Activated CD8-positive, alpha-beta memory T cell treated with anti-CD3 and anti-CD28 coated beads, Interleukin-2, amount 50 U/mL, for 4 hours (primary cell): Measurements from ENCODE around the gene KANTR.
"Not testable (repeated sequence)": the region's sequence is repeated elsewhere in the genome, so short reads cannot be mapped to it uniquely, and the experiment has no call there.

Source experiments
- DNase-seq: peaks from one replicate; pipeline ENCODE4 v3.0.0-alpha.2; 2020

Gene KANTR

DNA sequence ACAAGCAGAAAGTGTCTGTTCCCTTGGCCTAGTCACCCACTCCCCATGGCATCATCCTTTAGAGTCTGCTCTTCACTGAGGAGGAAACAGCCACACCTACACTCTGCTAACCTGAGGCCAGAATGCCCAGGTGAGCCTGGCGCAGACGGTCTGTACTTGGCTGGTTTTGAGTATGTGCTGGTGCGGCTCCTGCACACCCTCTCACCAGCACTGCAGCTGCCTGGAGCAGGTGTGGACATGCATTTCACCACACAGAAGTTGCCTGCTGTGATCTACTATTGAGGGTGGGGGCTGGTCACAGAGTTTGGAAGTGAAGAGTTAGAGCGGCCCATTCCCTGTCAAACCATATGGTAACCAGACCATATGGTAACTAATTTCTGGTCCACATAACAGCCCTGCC lies 39.5 kb downstream of the KANTR start:
- DNase-seq, result no peak

DNA sequence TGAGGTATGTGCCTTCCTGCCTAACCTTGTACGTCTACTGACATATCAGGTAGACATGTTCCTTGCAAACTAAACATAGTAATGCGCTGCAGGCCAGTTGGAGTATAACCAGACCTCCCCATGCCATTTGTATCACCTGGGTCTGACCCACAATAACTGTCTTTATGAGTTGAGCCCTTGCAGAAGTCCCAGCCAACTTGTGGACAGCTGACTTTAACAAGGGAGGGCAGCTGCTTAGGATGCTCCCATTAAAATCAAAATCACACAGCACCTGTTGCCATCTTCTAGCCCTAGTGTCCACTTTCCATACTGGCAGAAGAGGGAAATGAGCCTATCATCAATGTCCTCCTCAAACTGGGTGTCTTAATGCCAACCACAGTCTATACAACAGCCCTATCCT lies 41.6 kb downstream of the KANTR start:
- DNase-seq, result no peak

DNA sequence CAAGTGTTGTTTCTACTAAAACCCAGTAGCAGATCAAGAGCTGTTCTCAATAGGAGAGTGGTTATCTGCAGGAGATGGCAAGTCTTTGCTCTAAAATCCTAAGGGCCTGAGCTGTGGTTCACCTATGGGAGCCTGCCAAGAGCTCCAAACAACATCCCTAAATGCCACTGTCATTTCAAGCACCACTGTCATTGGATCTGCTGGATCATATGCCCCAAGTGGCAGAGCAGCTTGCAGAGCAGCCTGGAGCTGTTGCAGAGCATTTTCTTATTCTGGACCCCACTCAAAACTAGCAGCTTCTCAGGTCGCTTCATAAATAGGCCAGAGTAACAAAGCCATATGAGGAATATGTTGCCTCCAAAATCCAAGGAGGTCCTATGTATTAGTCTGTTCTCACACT lies 59.6 kb downstream of the KANTR start:
- DNase-seq, result no peak

DNA sequence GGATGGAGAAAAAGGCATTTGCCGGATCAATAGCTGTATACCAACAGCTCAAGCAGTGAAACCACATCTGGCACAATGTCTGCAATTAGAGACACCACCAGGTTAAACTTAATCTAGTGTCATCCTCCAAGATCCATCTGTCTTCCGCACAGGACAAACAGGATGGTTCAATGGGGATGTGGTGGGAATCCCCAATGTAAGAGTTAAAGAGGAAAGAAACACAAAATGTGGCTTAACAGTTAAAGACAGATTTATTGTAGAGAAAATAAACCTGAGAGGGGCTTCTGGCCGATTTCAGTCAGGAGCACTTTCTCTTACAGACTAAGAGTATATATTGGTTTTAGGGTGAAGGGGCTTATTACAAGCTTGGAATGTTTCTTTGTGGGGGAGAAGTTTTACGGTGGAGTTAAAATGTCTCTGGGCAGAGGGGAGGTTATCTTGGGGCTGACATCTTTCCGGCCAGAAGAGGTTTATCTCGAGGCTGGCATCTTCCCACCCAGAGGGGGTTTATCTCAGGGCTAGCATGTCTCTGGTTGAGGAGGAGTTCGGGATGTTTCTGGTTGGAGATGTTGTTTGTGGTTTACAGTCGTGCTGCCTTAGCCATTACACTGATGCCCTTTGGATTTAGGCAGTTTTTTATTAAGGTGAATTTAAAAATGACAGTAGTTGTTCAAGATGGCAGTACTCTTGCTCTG lies 61.7 kb downstream of the KANTR start:
- no peak for DNase-seq

DNA sequence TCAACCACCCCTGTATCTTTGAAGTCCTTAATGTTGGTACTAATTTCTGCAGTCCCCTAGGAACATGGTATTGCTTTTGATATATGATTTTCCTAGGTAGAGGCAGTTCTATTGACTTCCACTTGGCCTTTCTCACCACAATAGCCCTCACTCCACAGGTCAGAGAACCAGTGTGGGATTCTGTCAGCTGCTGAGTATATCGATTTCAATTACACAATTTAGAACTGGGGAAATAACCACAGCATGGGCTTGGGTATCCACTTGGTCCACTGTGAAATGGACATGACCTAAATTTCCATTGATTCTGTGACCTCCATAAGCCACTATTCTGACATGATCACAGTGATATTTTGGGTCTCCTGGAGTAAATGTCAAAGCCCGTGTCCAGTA lies 62.3 kb downstream of the KANTR start:
- no peak for DNase-seq

DNA sequence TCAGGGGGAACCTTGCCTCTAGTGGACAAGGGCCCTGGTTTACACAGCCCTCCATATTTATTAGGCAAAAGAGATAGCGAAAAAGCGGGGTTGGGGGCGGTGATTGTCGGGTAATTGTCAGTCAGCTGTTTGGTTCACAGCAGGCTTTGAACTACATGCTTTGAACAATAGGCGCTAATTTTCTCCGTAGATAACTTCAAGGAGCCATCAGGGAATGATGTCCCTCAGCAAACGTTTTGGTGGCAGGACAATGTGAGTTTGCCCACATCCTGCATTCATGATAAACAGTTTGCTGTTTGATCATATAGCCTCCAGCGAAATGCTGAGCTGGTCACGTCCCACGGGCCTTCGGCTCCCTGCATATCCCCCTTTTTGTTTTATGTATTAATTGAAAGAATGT lies 65.2 kb downstream of the KANTR start:
- no peak for DNase-seq

DNA sequence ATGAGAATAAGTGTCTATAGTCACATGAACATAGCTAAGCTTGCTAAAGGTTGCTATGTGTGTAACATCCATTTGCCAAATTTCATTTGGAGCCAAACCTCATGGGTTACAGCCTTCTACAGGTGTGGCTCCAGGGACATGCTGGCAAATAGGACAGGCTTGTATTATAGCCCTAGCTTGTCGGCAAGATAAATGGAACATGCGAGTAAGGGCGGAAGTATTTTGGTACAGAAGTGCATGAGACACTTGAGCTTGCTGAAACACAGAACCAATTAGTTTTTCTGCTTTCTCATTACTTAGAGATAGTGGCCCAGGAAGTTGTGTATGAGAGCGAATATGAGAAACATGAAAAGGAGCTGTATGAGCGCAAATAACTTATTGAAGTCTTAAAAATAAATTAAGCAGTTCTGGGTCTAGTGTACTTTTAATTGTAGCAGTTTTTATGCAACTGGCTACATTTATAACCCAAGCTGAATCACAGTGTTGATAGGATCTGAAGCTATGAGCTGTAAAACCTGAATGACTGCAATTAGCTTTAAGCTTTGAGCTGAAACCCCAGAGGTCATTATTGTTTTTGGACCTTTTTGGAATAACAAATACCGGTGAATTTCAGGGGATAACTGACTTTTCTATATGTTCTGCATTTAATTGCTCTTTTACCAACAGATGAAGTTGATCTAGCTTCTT lies 66.5 kb downstream of the KANTR start:
- DNase-seq, result no peak

DNA sequence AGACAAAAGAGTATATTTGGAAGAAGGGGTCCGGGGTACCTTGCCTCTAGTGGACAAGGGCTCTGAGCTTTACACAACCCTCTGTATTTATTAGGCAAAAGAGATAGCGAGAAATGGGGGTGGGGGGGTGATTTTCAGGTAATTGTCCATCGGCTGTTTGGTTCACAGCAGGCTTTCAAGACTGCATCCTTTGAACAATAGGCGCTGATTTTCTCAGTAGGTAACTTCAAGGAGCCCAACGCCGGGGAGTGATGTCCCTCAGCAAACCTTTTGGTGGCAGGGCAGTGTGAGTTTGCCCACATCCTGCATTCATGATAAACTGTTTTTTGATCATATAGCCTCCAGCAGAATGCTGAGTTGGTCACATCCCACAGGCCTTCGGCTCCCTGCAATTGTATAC lies 69.5 kb downstream of the KANTR start:
- DNase-seq, result no peak

DNA sequence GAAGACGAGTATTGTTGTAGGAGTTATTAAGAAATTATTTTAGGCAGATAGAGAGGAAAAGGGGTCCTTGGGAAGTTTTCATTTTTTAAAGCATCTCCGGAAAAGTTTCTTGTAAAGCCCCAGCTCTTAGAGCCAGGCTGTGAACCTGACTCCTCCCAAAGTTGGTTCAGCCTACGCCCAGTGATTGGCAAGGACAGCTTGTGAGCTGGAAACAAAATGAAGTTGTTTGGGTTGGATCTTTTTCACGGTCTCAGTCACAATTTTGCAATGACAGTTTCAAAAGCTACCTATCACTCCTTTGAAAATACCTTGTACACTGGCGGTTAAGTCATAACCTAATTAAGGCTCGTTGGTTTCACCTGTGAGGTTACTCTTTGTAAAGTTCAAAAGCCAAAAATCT lies 70.6 kb downstream of the KANTR start:
- not testable (repeated sequence) for DNase-seq

DNA sequence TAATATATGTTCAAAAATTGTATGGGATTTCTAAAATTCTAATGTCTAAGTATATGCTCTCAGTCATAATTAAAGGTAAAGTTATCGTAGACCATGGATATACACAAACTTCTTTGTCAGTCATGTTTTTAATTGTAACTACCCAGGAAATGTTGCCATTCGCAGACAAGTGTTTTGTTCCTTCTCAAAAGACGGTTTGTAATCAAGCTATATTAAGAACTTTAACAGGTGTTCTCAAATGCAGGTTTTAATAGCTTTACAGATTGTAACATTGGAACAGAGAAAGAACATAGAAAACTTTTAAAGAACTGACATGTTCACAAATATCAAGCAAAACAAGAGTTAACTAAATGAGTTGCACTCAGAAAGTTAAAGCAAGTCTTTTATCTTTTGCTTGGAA lies 72.2 kb downstream of the KANTR start:
- no peak for DNase-seq

DNA sequence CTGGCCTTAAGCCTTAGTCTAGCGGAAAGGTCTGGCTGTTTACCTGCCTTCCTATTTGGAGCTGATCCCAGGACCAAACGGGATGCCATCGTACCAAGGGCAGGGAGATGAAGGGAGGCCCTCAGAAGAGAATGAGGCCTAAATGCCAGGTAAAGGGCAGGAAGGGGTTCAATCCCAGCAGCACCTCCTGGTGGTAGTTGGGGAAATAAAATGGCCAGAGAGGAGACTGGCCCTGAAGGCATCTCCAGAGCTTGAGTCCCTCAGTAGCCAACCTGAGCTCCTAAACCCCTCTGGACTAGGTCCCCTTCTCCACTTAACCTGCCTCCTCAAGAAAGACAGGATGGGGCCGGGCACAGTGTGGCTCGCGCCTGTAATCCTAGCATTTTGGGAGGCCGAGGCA lies 77.4 kb downstream of the KANTR start:
- no peak for DNase-seq
